SU-DHL-6 (cell line): ENCODE results near the gene TADA1.

Experiments
- H2AFZ ChIP-seq: fragments of 200-600 bp; sonication (generic); 2 replicates; pipeline ENCODE4 v1.6.1; 2014; ENCODE audit warnings: low read depth, mild to moderate bottlenecking, moderate library complexity, mixed read lengths, antibody characterized with exemption, low read length; ENCODE audit not compliant: severe bottlenecking
- H3F3A ChIP-seq: fragments of 200-600 bp; shearing (Covaris generic); 2 replicates; pipeline ENCODE4 v1.6.0; 2016; ENCODE audit warnings: antibody characterized with exemption, mild to moderate bottlenecking; ENCODE audit not compliant: insufficient read depth
- H3K27ac ChIP-seq: fragments of 200-600 bp; sonication (generic); 2 replicates; pipeline ENCODE4 v1.5.1; 2016; ENCODE audit warnings: low read depth, mild to moderate bottlenecking, low read length, moderate library complexity, mixed read lengths
- H3K27me3 ChIP-seq: fragments of 200-600 bp; sonication (generic), shearing (Covaris generic); 2 replicates; pipeline ENCODE4 v1.6.0; 2014; ENCODE audit warnings: mild to moderate bottlenecking, low read length
- H3K36me3 ChIP-seq: fragments of 200-600 bp; sonication (generic); 2 replicates; pipeline ENCODE4 v1.6.1; 2014; ENCODE audit warnings: mild to moderate bottlenecking, low read length, mixed read lengths
- H3K4me2 ChIP-seq: fragments of 300-600, 200-600 bp; shearing (Covaris generic), sonication (generic); 2 replicates; pipeline ENCODE4 v1.6.0; 2014; ENCODE audit warnings: low read length, low read depth, mild to moderate bottlenecking; ENCODE audit not compliant: poor library complexity, severe bottlenecking
- H3K4me3 ChIP-seq: fragments of 200-600 bp; sonication (generic); 2 replicates; pipeline ENCODE4 v1.5.1; 2014; ENCODE audit warnings: antibody characterized with exemption, low read length, mild to moderate bottlenecking, mixed read lengths; ENCODE audit not compliant: insufficient read depth, poor library complexity, severe bottlenecking
- H3K79me2 ChIP-seq: fragments of 200-600 bp; sonication (generic); 2 replicates; pipeline ENCODE4 v1.6.1; 2014; ENCODE audit warnings: mild to moderate bottlenecking, low read length, moderate library complexity; ENCODE audit not compliant: insufficient read depth
- H3K9ac ChIP-seq: fragments of 200-600 bp; sonication (generic); 2 replicates; pipeline ENCODE4 v1.7.0; 2014; ENCODE audit warnings: mild to moderate bottlenecking, low read length
- H3K9me2 ChIP-seq: fragments of 200-600 bp; sonication (generic); replicated peaks from 2 replicates; pipeline ENCODE4 v1.6.1; 2014; ENCODE audit warnings: low read length; ENCODE audit not compliant: insufficient read depth
- H3K9me3 ChIP-seq: fragments of 200-600 bp; sonication (generic); 2 replicates; pipeline ENCODE4 v1.6.1; 2014; ENCODE audit warnings: low read length, mixed read lengths; ENCODE audit not compliant: insufficient read depth
- H4K20me1 ChIP-seq: fragments of 200-600 bp; sonication (generic); 2 replicates; pipeline ENCODE4 v1.6.1; 2014; ENCODE audit warnings: low read depth, mild to moderate bottlenecking, antibody characterized with exemption, low read length, moderate library complexity, mixed read lengths
- CTCF ChIP-seq: fragments of 200-600 bp; sonication (generic); IDR thresholded peaks from one replicate; pipeline ENCODE4 v1.5.1; 2017; ENCODE audit warnings: antibody characterized with exemption, mild to moderate bottlenecking, low read length, moderate library complexity; ENCODE audit not compliant: insufficient read depth, poor library complexity, severe bottlenecking
- EZH2phosphoT487 ChIP-seq: fragments of 200-600 bp; sonication (generic), shearing (Covaris generic); conservative IDR thresholded peaks from 2 replicates; pipeline ENCODE4 v1.6.1; 2018; ENCODE audit warnings: mild to moderate bottlenecking, antibody characterized with exemption, low read length, moderate library complexity, mixed read lengths

Gene TADA1

GRCh38 chr1:166888373-166889111 is 12.5 kb upstream of the TADA1 start:
- Histone ChIP-seq H3K4me3 (no peak overlapping the region), H4K20me1 (no peaks in the 10 kb centered on the region), H3K9ac (no peak overlapping the region), H3K27ac (no peak overlapping the region), H2AFZ (no peak overlapping the region), H3K9me2 (no peaks in the 10 kb centered on the region), H3F3A (no peaks in the 10 kb centered on the region), H3K36me3 (no peaks in the 10 kb centered on the region), H3K79me2 (no peaks in the 10 kb centered on the region), H3K27me3 (0 out of 2 replicates have a peak, but pooled peaks cover 2% of the 10 kb centered on the region), H3K9me3 (no peaks in the 10 kb centered on the region), H3K4me2 (no peak overlapping the region)
- no peak for TF ChIP-seq CTCF
- TF ChIP-seq EZH2phosphoT487, result no peak

DNA sequence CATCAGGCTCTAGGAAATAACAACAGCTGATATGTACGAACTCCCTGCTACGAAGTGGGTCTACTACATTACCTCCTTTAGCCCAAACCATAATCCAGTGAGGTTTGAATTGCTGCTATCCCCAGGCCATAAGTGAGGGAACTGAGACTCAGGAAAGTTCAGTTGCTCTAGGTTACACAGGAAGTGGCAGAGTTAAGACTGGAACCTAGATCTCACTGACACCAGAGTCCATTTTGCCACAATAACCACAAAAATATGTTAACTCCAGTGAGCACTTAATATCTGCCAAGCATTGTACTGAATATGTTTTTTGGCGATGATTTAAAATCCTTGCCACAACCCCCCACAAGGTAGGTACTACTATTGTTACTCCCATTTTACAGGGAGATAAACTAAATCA is 8.9 kb upstream of the TADA1 start:
- Histone ChIP-seq H3K27me3 (no peaks in the 10 kb centered on the region), H3K9ac (no peak overlapping the region), H3K9me3 (no peaks in the 10 kb centered on the region), H3K4me3 (no peak overlapping the region), H4K20me1 (no peaks in the 10 kb centered on the region), H3K36me3 (no peaks in the 10 kb centered on the region), H3K9me2 (no peaks in the 10 kb centered on the region), H3K27ac (no peak overlapping the region), H2AFZ (no peak overlapping the region), H3F3A (no peaks in the 10 kb centered on the region), H3K4me2 (no peak overlapping the region), H3K79me2 (no peaks in the 10 kb centered on the region)
- TF ChIP-seq CTCF, result no peak

DNA sequence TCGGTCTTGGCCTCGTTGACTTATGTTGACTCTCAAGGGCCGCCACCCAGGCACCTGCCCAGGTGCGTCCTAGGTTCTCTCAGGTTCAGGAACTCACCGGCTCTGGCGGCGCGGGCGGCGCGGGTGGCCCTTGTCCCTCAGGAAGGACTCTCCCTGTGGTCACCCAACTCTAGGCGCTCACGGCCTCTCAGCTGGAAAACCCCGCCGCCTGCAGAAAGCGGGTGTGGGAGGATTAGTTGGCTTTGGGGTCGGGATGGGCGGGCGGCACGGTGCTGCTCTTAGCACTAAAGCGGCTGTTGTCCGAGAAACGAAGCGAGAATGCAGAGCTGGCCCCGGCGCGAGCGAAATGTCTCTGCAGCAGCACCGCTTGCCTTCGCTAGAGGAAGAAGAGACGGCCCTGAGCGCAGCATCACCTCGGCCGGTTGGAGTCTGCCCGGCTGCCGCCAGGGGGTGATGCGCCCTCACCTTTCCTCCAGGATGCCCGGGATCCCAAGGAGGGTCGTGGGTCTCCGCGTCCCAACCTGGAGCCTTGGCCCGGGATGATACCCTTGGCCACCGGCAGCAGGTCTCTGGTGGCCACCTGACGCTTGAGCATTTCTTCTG is 8.1 kb upstream of the TADA1 start:
- Histone ChIP-seq H2AFZ (no peak overlapping the region), H3K79me2 (no peaks in the 10 kb centered on the region), H3K27ac (no peak overlapping the region), H3K36me3 (no peaks in the 10 kb centered on the region), H3K9ac (no peak overlapping the region), H3F3A (no peaks in the 10 kb centered on the region), H4K20me1 (no peaks in the 10 kb centered on the region), H3K4me2 (no peak overlapping the region), H3K9me3 (no peaks in the 10 kb centered on the region), H3K9me2 (no peaks in the 10 kb centered on the region), H3K4me3 (no peak overlapping the region), H3K27me3 (no peaks in the 10 kb centered on the region)
- TF ChIP-seq EZH2phosphoT487 (no peak), CTCF (no peak)
